Heart left ventricle (tissue), 13 donors: ENCODE measurements around the gene FBXO15.

Source experiments
- POLR2A ChIP-seq, 2 donors: fragments of 450-650 bp; IDR thresholded peaks; one replicate each; pipeline ENCODE4 v1.6.1; 2017; ENCODE audit warnings: antibody characterized with exemption in 2 of 2, mild to moderate bottlenecking in 2 of 2, moderate library complexity in 2 of 2
- TF ChIP-seq, protein P1 (sequence below), 12 donors: fragments of 200-600 bp; sonication (generic) in 4 of 12; IDR thresholded peaks; one replicate each; pipeline versions ENCODE4 v1.5.0 to v1.8.0; 2018 to 2022; ENCODE audit warnings: antibody characterized with exemption in 12 of 12, mild to moderate bottlenecking in 5 of 12
- donor health status: ischemic (EF 13 %, LVEDD 7.1; RV severe dilation, severe dysfunction).
- donor health status: DM: no; HTN: yes; CAD: no.
- donor health status: DM: no; HTN: no; CAD: no.
- donor health status: ischemic (EF 25% LVEDD 6.9; RV normal size, moderate dysfunction).
- donor health status: ischemic (EF 25% LVEDD 5.7; RV mildly dilated, moderate dysfunction).
- donor health status: ischemic (EF 35%, LVEDD 5.7; RV mildly dilated, moderate dysfunction).
- donor health status: nonischemic (EF 11% LVEDD 7.7; RV severe dilation, severe dysfunction).
- donor health status: DM: yes; HTN: yes; CAD: no.
- donor health status: PGD.
- donor health status: ischemic (EF 29% LVEDD 5.4; RV normal size, mild dysfunction).
- donor health status: nonischemic (EF 23%, LVEDD 6.1; RV moderate dilation, normal function).

DNA sequence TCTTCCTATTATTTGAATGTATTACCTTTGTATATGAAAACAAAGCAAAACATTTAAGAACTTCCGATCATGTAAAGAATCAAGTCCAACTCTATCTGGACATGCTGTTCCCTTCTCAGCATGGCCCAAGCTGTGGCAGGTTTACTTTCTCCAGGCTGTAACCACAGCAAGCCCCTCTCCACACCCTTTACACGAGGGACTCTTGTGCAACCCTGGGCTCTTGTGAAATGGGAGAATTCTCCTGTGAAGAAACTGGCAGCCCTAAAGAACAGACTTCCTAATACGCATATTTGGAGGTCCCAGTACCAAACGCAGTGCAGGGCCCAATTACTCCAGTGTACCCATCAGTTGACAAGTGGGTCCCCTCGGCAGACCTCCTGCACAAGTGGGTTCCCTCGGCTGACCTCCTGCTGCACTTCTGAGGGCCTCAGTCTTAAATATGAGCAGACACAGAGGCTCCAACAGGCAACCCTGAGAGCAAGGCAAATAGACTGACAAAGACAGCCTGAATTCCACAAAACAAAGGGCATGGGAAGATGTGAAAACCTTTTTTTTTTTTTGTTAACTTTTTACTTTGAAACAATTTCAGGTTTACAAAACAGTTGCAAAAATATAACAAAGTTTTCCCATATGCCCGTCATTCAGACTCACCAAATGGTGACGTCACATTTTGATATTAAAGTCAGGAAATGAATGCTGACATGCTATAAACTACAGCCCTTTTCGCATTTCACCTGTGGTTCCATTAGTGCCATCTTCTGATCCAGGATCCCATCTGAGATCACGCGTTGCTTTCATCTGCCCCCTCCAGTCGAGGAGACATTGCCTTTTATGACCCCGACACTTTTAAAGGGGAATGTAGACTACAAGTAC, 78.2 kb downstream of the FBXO15 start:
- TF ChIP-seq, protein P1, sequence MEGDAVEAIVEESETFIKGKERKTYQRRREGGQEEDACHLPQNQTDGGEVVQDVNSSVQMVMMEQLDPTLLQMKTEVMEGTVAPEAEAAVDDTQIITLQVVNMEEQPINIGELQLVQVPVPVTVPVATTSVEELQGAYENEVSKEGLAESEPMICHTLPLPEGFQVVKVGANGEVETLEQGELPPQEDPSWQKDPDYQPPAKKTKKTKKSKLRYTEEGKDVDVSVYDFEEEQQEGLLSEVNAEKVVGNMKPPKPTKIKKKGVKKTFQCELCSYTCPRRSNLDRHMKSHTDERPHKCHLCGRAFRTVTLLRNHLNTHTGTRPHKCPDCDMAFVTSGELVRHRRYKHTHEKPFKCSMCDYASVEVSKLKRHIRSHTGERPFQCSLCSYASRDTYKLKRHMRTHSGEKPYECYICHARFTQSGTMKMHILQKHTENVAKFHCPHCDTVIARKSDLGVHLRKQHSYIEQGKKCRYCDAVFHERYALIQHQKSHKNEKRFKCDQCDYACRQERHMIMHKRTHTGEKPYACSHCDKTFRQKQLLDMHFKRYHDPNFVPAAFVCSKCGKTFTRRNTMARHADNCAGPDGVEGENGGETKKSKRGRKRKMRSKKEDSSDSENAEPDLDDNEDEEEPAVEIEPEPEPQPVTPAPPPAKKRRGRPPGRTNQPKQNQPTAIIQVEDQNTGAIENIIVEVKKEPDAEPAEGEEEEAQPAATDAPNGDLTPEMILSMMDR (IDR thresholded peaks at IDR 0.05), result no peak
- TF ChIP-seq POLR2A (IDR thresholded peaks at IDR 0.05), result no peak
